ENCODE measurements around the gene SUSD4.

DNA sequence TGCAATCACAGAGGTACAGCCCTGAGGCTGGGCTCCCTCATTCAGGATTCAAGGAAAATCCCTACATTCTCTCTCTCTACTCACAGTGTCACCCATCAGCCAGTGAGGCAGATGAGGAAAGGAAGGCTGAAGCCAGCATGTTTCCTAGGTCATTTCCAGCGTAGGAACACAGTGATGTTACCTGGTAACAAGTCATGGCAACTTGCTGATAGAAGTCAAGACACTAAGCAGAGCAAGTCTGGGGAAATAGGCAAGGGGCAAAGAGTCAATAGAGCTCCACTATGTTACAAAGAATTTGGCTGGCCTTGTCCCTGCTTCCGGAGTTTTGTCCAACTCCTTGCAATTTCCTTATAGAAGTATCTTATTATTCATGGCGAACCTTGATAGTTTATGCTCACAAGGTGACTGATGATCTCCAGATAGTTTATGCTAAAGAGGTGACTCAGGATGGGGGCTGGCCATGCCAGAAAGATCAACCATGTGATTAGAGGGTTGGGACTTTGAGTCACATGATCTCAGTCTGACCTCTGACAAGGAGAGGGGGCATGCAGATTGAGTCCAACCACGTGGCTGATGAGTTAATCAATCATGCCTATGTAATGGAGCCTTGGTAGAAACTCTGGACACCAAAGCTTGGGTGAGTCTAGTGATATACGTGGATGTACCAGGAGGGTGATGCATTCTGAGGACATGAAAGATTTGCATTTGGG, 51.1 kb downstream of the SUSD4 start:
- TF ChIP-seq EP300 (IDR thresholded peaks at IDR 0.05; ENCODE audit: borderline replicate concordance) (no peak), EGR1 (IDR thresholded peaks at IDR 0.05) (no peak), ZBTB7A (IDR thresholded peaks at IDR 0.05; ENCODE audit: low read depth) (no peak), CEBPB (IDR thresholded peaks at IDR 0.05) (no peak), RAD21 (IDR thresholded peaks at IDR 0.05; ENCODE audit: low read depth) (no peak), CREB1 (IDR thresholded peaks at IDR 0.05; ENCODE audit: low read depth) (no peak), NFIC (IDR thresholded peaks at IDR 0.05) (no peak), TAF1 (IDR thresholded peaks at IDR 0.05; ENCODE audit: low read depth) (no peak), YY1 (IDR thresholded peaks at IDR 0.05; ENCODE audit: low read depth) (no peak)
- TF ChIP-seq, protein P1, sequence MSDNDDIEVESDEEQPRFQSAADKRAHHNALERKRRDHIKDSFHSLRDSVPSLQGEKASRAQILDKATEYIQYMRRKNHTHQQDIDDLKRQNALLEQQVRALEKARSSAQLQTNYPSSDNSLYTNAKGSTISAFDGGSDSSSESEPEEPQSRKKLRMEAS (IDR thresholded peaks at IDR 0.05): no peak
- TF ChIP-seq, protein P2, sequence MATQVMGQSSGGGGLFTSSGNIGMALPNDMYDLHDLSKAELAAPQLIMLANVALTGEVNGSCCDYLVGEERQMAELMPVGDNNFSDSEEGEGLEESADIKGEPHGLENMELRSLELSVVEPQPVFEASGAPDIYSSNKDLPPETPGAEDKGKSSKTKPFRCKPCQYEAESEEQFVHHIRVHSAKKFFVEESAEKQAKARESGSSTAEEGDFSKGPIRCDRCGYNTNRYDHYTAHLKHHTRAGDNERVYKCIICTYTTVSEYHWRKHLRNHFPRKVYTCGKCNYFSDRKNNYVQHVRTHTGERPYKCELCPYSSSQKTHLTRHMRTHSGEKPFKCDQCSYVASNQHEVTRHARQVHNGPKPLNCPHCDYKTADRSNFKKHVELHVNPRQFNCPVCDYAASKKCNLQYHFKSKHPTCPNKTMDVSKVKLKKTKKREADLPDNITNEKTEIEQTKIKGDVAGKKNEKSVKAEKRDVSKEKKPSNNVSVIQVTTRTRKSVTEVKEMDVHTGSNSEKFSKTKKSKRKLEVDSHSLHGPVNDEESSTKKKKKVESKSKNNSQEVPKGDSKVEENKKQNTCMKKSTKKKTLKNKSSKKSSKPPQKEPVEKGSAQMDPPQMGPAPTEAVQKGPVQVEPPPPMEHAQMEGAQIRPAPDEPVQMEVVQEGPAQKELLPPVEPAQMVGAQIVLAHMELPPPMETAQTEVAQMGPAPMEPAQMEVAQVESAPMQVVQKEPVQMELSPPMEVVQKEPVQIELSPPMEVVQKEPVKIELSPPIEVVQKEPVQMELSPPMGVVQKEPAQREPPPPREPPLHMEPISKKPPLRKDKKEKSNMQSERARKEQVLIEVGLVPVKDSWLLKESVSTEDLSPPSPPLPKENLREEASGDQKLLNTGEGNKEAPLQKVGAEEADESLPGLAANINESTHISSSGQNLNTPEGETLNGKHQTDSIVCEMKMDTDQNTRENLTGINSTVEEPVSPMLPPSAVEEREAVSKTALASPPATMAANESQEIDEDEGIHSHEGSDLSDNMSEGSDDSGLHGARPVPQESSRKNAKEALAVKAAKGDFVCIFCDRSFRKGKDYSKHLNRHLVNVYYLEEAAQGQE (IDR thresholded peaks at IDR 0.05; ENCODE audit: low read depth): no peak

All from Ishikawa (cell line).